ENCODE measurements around the gene TMED3.
A peak's percentile ranks its signal among the peaks of the same experiment; 100 is the strongest.

DNA sequence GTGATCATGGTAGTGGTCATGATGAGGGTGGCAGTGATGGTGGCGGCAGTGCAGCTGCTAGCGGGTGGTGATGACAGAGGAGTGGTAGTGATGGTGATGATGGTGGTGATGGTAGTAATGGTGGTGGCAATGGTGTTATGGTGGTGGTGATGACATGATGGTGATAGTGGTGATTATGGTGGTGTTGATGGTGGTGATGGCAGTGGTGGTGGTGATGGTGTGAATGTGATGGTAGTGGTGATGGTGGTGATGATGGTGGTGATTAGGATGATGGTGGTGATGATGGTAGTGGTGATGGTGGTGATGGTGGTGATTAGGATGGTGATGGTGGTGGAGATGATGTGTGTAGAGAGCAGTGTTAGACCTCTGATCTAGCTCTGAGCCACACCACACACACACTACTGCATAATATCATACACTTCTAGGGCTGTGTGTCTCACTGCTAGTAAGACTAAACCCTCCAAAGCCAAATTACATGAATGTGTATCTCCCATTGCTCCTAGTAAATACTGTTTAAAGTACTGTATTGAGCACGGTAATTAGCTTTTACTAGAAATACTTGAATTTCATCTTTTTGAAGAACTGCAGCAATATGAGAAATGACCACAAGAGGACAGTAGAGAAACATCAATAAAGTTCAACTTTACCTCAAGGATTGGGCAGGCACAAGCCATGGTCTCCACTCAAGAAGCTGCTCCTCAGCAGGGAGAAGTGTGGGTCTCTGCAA lies 28.8 kb downstream of the TMED3 start:
- TF ChIP-seq, protein P1, sequence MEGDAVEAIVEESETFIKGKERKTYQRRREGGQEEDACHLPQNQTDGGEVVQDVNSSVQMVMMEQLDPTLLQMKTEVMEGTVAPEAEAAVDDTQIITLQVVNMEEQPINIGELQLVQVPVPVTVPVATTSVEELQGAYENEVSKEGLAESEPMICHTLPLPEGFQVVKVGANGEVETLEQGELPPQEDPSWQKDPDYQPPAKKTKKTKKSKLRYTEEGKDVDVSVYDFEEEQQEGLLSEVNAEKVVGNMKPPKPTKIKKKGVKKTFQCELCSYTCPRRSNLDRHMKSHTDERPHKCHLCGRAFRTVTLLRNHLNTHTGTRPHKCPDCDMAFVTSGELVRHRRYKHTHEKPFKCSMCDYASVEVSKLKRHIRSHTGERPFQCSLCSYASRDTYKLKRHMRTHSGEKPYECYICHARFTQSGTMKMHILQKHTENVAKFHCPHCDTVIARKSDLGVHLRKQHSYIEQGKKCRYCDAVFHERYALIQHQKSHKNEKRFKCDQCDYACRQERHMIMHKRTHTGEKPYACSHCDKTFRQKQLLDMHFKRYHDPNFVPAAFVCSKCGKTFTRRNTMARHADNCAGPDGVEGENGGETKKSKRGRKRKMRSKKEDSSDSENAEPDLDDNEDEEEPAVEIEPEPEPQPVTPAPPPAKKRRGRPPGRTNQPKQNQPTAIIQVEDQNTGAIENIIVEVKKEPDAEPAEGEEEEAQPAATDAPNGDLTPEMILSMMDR (IDR thresholded peaks at IDR 0.05) = peak; percentile 29 to 78 (median 67)
- TF ChIP-seq POLR2A (IDR thresholded peaks at IDR 0.05) = no peak

All from prostate gland (tissue), 2 donors.